ENCODE data around the gene CYP2C18.
"Not testable (repeated sequence)": the region's sequence is repeated elsewhere in the genome, so short reads cannot be mapped to it uniquely, and the experiment has no call there.

CYP2C18 gene

DNA sequence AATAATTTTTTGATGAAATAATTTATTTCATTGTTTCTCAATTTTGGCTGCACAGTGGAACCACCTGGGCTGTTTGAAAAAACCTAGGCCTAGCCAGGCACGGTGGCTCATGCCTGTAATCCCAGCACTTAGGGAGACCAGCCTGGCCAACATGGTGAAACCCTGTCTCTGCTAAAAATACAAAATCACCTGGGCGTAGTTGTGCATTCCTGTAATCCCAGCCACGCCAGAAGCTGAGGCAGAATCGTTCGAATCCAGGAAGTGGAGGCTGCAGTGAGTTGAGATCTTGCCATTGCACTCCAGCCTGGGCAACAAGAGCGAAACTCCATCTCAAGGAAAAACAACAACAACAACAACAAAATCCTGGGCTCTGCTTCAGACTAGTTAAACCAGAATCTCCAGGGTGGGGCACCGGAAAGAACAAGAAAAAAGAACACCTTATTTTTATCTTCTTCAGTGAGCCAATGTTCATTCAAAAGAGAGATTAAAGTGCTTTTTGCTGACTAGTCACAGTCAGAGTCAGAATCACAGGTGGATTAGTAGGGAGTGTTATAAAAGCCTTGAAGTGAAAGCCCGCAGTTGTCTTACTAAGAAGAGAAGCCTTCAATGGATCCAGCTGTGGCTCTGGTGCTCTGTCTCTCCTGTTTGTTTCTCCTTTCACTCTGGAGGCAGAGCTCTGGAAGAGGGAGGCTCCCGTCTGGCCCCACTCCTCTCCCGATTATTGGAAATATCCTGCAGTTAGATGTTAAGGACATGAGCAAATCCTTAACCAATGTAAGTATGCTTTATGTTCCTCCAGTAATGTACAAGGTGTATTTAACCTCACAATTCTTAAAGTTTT, at the start of gene CYP2C18:
CYP2C18 (plus strand) TSS at position 516 of the 841 bp plus-strand sequence; CDS start at position 607, 91 bp downstream.
- no peak for TF ChIP-seq CTCF (IDR thresholded peaks at IDR 0.05; ENCODE audit: low read length, missing control alignments)
- no peak for DNase-seq (ENCODE audit: low read depth)

GRCh38 chr10:94638097-94638496, 45.4 kb upstream of the CYP2C18 start:
- not testable (repeated sequence) for H3K4me3 ChIP-seq (replicated peaks; ENCODE audit: low read depth, low read length); DNase-seq (ENCODE audit: low read depth)

More for the DNA sequence above, at the start of gene CYP2C18:
- H3K4me3 ChIP-seq (replicated peaks; ENCODE audit: low read depth, low read length) = no peak within 1 kb of the TSS

DNA sequence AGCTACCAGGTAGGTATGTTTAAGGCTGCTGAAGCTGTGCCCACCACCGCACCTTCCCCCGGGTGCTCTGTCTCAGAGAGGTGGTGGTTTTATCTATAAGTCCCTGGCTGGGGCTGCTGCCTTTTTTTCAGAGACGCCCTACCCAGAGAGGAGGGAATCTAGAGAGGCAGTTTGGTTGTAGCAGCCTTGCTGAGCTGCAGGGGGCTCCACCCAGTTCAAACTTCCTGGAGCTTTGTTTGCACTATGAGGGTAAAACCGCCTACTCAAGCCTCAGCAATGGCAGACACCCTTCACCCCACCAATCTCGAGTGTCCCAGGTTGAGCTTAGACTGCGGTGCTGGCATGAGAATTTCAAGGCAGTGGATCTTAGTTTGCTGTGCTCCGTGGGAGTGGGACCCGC, 43.6 kb upstream of the CYP2C18 start:
- TF ChIP-seq CTCF (IDR thresholded peaks at IDR 0.05; ENCODE audit: low read length, missing control alignments) = no peak
- DNase-seq (ENCODE audit: low read depth) = no peak
- no peak overlapping the region for H3K4me3 ChIP-seq (replicated peaks; ENCODE audit: low read depth, low read length)

- no peak overlapping the region for H3K4me3 ChIP-seq (replicated peaks; ENCODE audit: low read depth, low read length)
- no peak for TF ChIP-seq CTCF (IDR thresholded peaks at IDR 0.05; ENCODE audit: low read length, missing control alignments)
- DNase-seq (ENCODE audit: low read depth) = no peak
These were observed 43.0 kb upstream of the CYP2C18 start for GRCh38 chr10:94640562-94640961.

- DNase-seq (ENCODE audit: low read depth) = no peak
These were observed 42.0 kb upstream of the CYP2C18 start for GRCh38 chr10:94641480-94641879.

GRCh38 chr10:94644352-94644751, 39.2 kb upstream of the CYP2C18 start:
- no peak for DNase-seq (ENCODE audit: low read depth)
- no peak for TF ChIP-seq CTCF (IDR thresholded peaks at IDR 0.05; ENCODE audit: low read length, missing control alignments)
- H3K4me3 ChIP-seq (replicated peaks; ENCODE audit: low read depth, low read length) = no peak overlapping the region

More at GRCh38 chr10:94641480-94641879, 42.0 kb upstream of the CYP2C18 start:
- no peak overlapping the region for H3K4me3 ChIP-seq (replicated peaks; ENCODE audit: low read depth, low read length)
- TF ChIP-seq CTCF (IDR thresholded peaks at IDR 0.05; ENCODE audit: low read length, missing control alignments) = no peak

DNA sequence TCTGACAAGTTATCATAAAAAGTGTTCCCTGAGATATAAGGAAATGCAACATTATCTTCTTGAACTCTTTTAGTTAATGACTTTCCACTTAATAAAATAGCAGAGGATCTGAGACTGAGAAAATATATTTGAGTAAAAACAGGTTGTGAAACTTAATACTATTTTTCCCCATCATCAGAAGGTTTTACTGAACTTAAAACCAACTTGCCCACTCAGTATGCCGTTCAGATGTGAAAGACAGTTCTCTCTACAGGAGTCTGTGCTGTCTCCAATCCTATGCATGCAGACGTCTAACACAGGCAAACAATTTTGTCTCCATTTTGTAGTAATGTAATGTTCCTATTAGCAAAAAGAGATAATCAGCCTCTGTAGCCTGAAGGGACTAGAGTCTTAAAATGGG, 38.2 kb upstream of the CYP2C18 start:
- H3K4me3 ChIP-seq (replicated peaks; ENCODE audit: low read depth, low read length) = no peak overlapping the region
- no peak for DNase-seq (ENCODE audit: low read depth)
- no peak for TF ChIP-seq CTCF (IDR thresholded peaks at IDR 0.05; ENCODE audit: low read length, missing control alignments)

- not testable (repeated sequence) for DNase-seq (ENCODE audit: low read depth); H3K4me3 ChIP-seq (replicated peaks; ENCODE audit: low read depth, low read length)
These were observed 28.3 kb upstream of the CYP2C18 start for GRCh38 chr10:94655201-94655600.

GRCh38 chr10:94663061-94663460, 20.5 kb upstream of the CYP2C18 start:
- not testable (repeated sequence) for DNase-seq (ENCODE audit: low read depth); H3K4me3 ChIP-seq (replicated peaks; ENCODE audit: low read depth, low read length)
